GM12873 (cell line): Measurements from ENCODE around the gene KDM4B.

Experiments
- TF ChIP-seq, protein P1 (sequence below): IDR thresholded peaks from 2 replicates; pipeline ENCODE4 v1.5.1; 2012; ENCODE audit warnings: low read depth, mild to moderate bottlenecking, moderate library complexity, low read length, control low read depth; ENCODE audit not compliant: insufficient read depth; ENCODE audit errors: missing control alignments

The KDM4B gene

DNA sequence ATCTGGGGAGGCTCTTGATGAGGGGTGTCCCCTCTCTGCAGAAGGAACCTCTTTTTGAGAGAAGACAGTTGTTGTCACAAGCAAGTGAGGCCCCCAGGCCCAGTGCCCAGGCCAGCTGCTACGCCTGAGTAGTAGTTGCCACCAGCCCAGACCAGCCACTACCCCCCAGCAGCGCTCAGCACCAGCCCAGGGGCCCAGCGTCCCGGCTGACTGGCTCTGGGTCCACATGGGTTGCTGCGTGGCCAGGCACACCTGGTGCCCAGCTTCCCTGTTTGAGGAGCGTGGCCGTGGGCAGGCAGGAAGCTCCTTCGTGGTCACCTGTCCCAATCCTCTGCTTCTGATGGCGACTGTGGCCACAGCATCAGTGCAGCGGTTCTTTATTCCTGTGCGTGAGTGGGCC, 84.7 kb downstream of the KDM4B start:
- TF ChIP-seq, protein P1, sequence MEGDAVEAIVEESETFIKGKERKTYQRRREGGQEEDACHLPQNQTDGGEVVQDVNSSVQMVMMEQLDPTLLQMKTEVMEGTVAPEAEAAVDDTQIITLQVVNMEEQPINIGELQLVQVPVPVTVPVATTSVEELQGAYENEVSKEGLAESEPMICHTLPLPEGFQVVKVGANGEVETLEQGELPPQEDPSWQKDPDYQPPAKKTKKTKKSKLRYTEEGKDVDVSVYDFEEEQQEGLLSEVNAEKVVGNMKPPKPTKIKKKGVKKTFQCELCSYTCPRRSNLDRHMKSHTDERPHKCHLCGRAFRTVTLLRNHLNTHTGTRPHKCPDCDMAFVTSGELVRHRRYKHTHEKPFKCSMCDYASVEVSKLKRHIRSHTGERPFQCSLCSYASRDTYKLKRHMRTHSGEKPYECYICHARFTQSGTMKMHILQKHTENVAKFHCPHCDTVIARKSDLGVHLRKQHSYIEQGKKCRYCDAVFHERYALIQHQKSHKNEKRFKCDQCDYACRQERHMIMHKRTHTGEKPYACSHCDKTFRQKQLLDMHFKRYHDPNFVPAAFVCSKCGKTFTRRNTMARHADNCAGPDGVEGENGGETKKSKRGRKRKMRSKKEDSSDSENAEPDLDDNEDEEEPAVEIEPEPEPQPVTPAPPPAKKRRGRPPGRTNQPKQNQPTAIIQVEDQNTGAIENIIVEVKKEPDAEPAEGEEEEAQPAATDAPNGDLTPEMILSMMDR = no peak

DNA sequence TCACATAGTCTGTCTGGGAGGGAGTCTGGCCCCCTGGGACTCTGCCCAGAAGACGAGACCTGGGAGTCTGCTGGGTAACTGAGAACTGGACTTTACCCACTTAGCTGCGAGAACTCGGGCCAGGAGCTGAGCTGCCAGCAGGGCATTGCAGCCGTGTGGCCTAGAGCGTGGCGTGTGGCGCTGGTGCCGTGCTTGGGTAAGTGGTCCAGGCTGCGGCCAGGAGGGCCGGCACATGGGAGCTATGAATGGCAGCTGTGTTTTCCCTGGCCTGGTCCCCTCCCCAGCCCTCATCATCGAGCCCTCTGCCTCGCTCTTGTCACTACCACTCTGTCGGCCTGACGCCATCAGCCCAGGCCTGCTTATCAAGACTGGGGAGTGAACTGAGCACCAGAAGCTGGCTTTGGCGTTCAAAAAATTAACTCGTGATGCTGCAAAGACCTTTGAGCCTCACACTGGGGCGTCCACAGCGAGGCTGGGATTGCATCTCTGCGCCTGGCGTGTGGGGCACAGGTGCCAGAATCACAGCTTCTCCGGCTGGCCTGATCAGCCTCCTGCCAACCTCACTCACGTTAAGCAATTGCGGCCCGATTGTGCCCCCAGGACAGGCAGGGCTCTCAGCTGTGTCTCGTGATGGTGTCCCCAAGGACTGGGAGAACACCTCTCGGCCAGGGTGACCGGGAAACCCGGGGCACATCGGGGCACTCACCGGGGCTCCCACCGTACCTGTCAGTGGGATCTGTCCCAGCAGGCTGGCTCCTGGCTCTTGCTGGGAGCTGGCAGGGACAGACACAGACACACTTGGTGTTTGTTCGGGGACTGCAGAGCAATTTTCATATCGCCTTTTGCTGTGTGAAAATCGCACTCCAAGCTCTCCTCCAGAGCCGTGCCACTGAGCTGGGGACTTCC, 85.9 kb downstream of the KDM4B start:
- TF ChIP-seq, protein P1 = no peak

DNA sequence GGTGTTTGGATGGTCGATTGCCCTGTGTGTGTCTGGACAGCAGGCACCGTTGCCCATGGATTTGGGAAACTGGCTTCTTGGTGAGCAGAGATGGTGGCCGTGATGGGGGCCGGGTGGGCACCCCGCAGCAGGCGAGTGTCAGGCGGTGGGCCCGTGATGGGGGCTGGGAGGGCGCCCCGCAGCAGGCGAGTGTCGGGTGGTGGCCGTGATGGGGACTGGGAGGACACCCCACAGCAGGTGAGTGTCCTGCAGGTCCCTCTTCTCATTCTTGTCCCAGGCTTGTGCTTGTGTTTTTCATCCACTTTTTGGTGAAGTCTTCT, 86.5 kb downstream of the KDM4B start:
- TF ChIP-seq, protein P1 = no peak

DNA sequence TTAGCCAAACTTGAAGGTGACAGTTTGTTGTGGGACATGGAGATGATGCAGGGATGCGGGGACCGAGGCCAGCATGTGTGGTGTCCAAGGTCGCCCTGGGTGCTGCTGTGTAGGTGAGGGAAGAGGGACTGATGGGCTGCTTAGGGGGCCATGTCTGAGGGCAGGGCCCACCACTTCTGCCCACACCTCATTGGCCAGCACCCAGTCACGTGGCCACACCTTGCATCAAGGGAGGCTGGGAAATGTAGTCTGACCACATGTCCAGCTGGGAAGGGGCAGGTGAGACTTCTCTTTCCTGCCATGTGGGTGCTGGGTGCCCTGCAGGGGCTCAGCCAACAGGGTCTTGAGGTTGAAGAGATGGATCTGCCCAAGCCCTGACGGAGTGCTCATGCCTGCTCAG, 88.9 kb downstream of the KDM4B start:
- TF ChIP-seq, protein P1 = no peak

DNA sequence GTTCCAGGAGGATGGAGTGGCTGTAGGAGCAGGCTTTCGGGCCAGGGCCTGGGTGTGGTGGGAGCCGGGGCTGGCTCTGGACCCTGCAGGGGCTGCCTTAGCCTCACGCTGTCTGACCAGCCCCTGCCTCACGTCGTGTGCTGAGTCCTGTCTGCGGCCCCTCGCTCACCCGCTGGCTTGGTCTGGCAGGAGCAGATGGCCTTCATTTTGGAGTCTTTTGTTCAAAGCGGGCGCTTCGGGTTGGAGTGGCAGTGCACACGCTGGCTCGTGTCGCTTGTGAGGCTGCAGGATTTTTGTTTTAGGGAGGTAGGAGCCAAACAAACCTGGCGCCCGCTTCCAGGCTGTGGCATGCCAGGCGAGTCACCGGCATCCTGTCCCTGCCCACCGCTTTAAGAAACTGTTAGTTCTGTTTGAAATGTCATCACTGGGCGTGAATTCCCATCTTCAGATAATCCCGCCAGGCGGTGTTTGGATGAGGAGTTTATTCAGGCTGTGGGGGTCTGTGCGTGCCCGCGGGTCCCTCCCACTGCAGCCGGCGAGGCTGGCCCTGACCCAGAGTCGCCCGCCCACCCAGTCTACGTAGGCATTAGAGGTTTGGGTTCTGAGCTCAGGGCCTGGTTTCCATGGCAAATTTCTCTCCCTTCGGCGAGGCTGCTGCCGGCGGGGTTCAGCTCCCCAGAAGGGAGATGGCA, 89.8 kb downstream of the KDM4B start:
- TF ChIP-seq, protein P1 = no peak

DNA sequence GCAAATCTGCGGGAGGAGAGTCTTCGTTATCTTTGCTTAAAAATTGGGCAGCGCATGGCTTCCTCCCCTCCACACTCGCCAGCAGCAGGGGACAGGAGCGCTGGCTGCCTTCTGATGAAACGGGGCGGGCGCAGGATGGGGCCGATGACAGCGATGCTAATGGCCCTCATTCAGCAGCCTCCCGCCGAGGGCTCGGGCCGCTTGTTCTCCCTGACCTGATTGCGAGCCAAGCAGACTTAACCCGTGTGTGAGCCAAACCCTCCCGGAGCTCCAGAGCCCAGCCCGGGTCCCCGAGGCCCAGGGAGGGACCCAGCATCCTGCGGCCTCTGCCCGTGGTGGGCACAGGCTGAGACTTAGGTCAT, 90.3 kb downstream of the KDM4B start:
- TF ChIP-seq, protein P1 = no peak

DNA sequence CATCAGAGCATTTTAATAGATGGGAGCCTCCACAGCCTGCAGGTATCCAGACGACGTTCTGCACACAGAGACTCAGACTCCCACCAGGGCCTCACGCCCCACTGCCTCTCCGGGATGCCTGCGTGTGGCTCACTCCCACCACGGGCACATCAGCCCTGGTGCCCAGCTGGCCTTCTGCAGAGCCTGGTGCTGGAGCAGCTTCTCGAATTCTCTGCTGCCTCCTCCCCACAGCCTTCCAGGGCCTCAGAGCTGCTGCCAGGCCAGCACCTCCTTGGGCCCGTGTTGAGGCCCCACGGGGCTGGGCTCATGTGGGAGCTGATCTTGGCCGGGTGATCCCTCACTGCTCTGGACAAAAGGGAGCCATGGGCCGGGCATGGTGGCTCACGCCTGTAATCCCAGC, 90.9 kb downstream of the KDM4B start:
- TF ChIP-seq, protein P1 = no peak
